GM21717 (cell line): ENCODE measurements around the gene NELL2.
"Not testable (repeated sequence)": the region's sequence is repeated elsewhere in the genome, so short reads cannot be mapped to it uniquely, and the experiment has no call there.

Experiments used
- ATAC-seq: cut with Tn5 transposase; IDR thresholded peaks from one replicate; pipeline ENCODE4 v1.9.1; 2021; ENCODE audit warnings: mild to moderate bottlenecking, moderate library complexity; ENCODE audit not compliant: unreplicated experiment

NELL2 gene

GRCh38 chr12:44779766-44780165, 96.3 kb downstream of the NELL2 start:
- ATAC-seq = no peak

GRCh38 chr12:44778863-44779262, 97.3 kb downstream of the NELL2 start:
- no peak for ATAC-seq

GRCh38 chr12:44777044-44777443, 99.1 kb downstream of the NELL2 start:
- no peak for ATAC-seq

GRCh38 chr12:44775901-44776300, 100.2 kb downstream of the NELL2 start:
- no peak for ATAC-seq

- peak; percentile 72 for ATAC-seq
Measured at GRCh38 chr12:44774815-44775411, 101.2 kb downstream of the NELL2 start.

- no peak for ATAC-seq
Measured at GRCh38 chr12:44771485-44772021, 104.6 kb downstream of the NELL2 start.

- no peak for ATAC-seq
Measured at GRCh38 chr12:44765796-44766195, 110.3 kb downstream of the NELL2 start.

- no peak for ATAC-seq
Measured at GRCh38 chr12:44763021-44763420, 113.1 kb downstream of the NELL2 start.

- no peak for ATAC-seq
Measured at GRCh38 chr12:44759289-44759688, 116.8 kb downstream of the NELL2 start.

- ATAC-seq = no peak
Measured at GRCh38 chr12:44750468-44750867, 125.6 kb downstream of the NELL2 start.

GRCh38 chr12:44749566-44749965, 126.5 kb downstream of the NELL2 start:
- ATAC-seq = no peak

GRCh38 chr12:44748950-44749468, 127.1 kb downstream of the NELL2 start:
- ATAC-seq = no peak

- not testable (repeated sequence) for ATAC-seq
Measured at GRCh38 chr12:44741292-44741980, 134.7 kb downstream of the NELL2 start.

- no peak for ATAC-seq
Measured at GRCh38 chr12:44738051-44738450, 138.1 kb downstream of the NELL2 start.

GRCh38 chr12:44728566-44728965, 147.5 kb downstream of the NELL2 start:
- no peak for ATAC-seq

GRCh38 chr12:44720265-44720664, 155.8 kb downstream of the NELL2 start:
- no peak for ATAC-seq

- no peak for ATAC-seq
Measured at GRCh38 chr12:44717612-44718011, 158.5 kb downstream of the NELL2 start.

GRCh38 chr12:44716711-44717110, 159.4 kb downstream of the NELL2 start:
- ATAC-seq = no peak

GRCh38 chr12:44711736-44712135, 164.4 kb downstream of the NELL2 start:
- ATAC-seq = no peak

GRCh38 chr12:44709166-44709565, 166.9 kb downstream of the NELL2 start:
- ATAC-seq = no peak

- ATAC-seq = no peak
Measured at GRCh38 chr12:44708218-44708617, 167.9 kb downstream of the NELL2 start.

GRCh38 chr12:44703182-44703910, 172.8 kb downstream of the NELL2 start:
- ATAC-seq = no peak
